Stimulated activated CD4-positive, alpha-beta T cell treated with anti-CD3 and anti-CD28 coated beads, Interleukin-12 subunit alpha, Interleukin-12 subunit beta, amount 100 ng/mL, for 48 hours (primary cell): ENCODE data around the gene TBX2.
"Not testable (repeated sequence)": the region's sequence is repeated elsewhere in the genome, so short reads cannot be mapped to it uniquely, and the experiment has no call there.

Experiments
- DNase-seq, 3 donors: peaks; one replicate each; pipeline ENCODE4 v3.0.0-alpha.2; 2020; ENCODE audit warnings: low read depth in 2 of 3, low spot score in 1 of 3

Gene TBX2

DNA sequence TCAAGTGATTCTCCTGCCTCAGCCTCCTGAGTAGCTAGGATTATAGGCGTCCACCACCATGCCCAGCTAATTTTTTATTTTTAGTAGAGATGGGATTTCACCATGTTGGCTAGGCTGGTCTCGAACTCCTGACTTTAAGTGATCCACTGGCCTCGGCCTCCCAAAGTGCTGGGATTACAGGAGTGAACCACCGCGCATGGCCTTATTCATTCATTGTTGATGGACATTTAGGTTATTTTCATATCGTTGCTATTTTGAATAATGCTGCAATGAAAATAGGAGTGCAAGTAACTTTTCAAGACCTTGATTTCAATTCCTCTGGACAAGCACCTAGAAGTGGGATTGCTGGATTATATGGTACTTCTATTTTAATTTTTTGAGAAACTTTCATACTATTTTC, 30.2 kb downstream of the TBX2 start:
- not testable (repeated sequence) for DNase-seq

DNA sequence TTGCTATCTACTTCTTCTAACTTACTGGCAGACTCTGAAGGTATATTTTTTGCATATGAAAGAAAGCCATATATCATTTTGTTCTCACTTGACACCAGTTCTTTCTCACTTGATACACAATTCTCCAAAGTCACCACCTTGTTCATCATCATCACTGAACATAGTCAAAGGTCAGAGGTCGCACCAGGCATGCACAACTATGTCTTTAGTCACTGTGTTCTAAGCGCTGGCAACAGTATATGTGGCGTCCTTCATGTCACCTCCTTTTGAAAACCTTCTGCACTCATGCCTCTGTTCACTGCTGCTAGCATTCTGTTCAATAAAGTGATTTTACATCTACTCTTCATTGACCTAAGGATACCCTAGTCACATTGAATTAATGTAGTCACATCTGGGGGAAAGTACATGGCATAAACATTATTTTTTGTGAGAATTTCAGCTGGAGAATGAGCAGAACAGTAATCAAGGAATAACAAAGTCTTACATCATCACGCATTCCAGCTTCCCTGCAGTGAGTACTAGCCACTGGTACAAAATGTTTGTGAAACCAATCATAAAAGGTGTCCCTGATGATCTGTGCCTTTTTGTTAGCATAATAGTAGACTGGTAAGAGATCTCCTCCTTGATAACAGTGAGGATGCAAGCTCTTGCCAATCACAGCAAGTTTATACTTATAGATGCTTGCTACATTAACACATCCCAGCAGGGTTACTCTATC, 32.1 kb downstream of the TBX2 start:
- DNase-seq: no peak

DNA sequence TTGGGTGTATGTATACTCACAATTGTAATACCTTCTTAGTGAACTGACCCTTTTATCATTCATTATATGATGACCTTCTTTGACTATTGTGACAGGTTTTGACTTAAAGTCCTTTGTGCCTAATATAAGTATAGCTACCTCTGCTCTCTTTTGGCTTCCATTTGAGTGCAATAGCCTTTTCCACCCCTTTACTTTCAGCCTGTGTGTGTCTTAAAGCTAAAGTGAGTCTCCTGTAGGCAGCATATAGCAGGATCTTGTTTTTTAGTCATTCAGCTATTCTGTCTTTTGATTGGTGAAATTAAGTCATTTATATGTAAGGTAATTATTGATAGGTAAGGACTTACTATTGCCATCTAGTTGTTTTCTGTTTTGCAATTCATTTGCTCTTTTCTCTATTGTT, 36.6 kb downstream of the TBX2 start:
- no peak for DNase-seq

DNA sequence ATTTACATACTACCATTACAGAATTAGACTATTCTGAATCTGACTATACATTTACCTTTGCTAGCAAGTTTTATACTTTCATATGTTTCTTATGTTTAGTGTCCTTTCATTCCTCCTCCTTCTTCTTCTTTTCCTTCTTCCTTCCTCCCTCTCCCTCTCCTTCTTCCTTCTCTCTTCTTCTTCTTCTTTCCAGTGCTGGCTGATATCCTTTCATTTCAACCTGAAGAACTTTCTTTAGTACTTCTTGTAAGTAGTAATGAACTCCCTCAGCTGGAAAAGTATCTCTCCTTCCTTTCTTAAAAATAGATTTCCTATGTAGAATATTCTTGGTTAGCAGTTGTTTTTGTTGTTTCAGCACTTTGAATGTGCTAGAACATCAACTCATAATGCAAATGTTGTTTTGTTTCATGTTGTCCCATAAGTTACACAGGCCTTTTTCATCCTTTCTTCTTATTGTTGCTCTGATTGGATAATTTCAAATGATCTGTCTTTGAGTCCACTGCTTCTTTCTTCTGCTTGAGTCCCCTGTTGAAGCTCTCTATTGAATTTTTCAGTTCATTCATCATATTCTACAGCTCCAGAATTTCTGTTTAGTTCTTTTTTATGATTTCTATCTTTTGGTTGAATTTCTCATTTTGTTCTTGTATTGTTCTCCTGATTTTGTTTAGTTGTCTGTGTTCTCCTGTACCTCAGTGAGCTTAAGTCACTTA, 37.5 kb downstream of the TBX2 start:
- no peak for DNase-seq

DNA sequence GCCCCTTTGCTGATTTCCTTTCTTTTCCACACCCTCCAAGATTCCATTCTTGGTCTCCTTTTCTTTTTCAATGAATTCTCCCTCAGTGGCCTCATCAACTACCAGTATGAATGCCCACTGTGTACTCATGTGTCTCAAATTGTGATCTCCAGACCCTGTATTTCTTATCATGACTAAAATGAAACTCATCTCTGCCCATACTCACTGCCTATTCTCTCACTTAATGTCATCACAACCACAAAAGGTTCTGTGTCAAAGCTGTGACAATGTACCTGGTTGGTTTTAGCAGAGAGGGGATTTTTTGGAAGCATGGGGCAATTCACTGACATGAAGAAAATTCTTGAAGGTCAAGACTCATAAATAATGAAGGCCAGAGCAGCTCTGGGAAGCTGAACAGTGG, 41.1 kb downstream of the TBX2 start:
- DNase-seq: no peak

DNA sequence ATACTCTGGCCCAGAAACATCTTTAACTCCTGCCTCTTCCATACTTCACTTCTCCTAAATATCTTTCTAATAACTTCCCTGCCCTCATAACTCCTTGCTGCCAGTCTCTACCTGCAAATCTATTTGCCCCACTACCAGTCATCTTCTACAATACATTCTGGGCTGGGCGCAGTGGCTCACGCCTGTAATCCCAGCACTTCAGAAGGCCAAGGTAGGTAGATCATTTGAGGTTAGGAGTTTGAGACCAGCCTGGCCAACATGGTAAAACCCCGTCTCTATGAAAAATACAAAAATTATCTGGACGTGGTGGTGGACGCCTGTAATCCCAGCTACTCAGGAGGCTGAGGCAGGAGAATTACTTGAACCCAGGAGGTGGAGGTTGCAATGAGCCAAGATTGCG, 41.9 kb downstream of the TBX2 start:
- not testable (repeated sequence) for DNase-seq

DNA sequence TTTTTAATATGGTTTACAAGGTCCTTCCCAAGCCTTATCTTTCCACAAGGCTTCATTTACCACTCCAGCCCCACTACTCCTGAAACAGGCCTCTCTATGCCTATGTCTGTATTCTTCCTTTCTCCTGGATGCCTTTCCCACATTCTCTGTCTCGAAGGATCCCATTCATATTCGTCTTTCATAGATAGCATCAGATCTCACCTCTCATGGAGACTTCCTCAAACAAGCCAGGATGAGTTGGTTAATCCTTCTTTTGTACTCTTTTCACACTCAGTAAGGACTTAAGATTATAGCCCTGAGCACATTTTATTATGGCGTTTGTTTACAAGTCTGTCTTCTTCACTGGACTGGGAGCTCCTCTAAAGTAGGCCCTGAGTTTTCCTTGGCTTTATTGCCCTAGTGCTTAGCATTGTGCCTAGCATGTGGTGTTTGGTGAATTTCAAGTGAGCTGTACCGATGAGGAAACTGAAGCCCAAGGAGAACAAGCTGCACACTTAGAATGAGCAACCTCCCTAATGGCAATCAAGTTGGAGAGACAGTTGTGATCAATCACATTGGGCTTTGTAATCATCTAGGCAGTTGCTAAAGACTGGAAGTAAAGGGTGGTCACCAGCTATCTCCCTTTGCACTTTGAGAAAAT, 42.6 kb downstream of the TBX2 start:
- no peak for DNase-seq

DNA sequence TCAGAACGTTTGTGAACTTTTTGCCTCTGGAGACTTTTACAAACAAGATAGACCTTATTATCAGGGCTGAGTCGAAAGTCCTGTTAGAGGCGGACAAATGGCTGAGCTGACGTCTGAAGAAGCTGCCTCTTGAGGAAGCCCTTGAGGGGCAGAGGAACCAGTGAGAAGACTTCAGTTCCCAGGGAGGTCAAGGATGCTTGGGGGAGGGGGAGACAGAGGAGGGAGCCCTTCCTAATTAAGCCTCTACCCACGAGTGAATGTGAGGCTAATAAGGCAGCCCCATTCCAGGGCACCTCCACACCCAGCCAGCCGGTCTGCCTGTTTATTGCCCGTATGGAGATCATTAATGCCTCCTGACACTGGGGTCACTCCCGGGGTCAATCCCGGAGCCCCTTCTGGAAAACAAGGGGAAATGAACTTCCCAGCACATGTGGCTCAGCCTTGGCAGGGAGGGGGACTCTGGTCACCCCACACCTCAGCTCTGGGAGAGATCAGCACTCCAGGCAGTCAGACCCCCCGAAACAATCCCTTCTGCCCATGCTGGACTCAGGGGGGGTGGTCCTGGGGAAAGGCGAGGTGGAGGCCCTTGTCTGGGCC, 43.3 kb downstream of the TBX2 start:
- DNase-seq: no peak

DNA sequence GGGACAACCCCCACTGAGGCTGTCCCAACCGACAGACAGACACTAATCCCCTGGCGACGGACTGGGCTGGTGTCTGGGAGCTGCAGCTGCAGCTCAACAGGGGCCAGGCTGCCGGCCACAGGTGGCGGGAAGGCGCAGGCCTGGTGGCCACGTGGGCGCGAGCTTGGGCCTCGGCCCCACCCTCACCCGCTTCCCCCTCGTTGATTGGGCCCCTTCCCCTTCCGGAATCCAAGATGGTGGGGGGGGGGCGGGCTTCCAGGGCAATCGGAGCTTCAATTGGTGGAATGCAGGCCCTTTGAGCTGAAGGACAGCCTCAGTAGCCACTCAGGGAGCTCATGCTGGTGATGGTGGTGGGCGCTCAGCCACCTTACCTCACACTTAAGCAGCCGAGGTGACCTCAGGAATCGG, 43.8 kb downstream of the TBX2 start:
- no peak for DNase-seq

DNA sequence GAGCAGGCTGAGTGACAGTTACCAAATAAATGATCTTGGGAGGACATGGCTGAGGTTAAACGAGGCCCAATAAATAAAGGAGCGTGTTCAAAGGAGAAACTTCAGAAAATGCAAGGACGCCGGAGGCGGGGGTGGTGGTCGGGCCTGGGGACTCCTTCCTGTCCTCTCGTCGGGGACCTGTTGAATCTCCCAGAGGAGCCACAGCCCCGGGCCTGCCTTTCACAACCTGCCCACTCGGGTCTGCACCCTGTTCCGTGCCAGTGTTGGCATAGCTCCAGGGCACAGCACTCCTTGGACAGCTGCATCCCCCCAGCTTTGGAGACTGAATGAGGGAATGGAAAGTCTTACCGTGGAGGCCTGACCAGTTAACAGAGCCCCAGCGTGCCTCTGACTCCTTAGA, 44.4 kb downstream of the TBX2 start:
- DNase-seq: no peak

DNA sequence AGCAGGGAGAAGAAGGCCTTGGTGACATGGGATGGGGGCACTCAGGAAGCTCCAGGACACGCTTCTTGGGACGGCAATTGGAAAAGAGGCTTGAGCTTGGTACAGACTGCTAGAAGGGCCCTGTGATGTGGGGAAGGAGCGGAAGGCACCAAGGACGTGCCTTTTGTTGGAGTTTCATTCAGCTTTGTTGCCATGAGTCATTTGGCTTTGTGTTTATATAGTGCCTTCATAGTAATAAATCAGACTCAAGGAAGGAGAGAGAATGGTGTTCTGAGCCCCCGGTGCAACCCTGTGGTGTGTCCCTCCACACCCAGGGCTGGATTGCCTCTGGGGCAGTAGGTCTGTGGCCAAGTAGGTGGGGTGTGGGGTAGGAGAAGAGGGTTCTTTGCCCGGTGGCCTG, 45.2 kb downstream of the TBX2 start:
- no peak for DNase-seq

DNA sequence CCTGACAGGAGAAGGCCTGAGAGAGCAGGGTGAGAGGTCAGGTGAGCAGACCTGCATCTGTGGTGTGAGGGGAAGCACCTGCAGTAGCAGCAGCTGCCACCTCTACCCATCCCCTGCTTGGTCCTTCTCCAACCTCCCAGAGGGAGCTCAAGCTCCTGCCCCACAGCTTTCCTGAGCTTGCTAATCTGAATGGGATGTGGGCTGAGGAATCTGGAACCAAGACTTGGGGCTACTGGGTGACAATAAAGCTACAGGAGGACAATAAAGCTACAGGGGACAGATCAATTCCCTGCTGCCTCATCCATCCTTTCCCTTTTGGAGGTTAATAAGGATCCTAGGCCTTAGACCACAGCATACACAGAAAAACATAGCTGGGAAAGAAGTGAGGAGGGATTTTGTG, 47.7 kb downstream of the TBX2 start:
- no peak for DNase-seq

DNA sequence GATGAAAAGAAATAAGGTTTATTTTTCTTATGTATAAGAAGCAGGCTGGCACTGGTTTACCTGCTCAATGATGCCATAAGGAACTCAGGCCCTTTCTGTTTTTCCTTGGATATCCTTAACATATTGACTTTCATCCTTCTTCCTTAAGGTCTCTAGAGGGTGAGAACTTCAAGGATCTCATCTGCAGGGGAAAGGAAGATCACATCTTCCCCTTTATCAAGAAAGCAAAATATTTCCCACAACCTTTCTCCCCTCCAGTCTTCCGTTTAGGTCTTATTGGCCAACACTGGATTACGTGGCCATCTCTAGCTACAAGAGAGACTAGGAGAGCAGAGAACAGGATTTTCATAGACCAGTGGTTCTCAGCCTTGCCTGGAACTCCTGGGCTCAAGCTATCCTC, 48.4 kb downstream of the TBX2 start:
- no peak for DNase-seq

DNA sequence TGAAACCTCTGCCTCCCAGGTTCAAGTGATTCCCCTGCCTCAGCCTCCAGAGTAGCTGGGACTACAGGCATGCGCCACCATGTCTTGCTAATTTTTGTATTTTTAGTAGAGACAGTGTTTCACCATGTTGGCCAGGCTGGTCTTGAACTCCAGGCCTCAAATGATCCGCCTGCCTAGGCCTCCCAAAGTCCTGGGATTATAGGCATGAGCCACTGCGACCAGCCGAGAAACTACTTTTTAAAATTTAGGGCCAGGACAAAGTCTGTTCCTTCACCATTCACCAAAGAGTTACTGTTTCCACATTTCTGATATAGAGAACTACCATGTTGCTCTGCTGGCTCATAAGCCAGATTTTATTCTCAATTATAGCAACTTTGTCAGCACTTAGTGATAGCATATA, 49.5 kb downstream of the TBX2 start:
- DNase-seq: not testable (repeated sequence)

DNA sequence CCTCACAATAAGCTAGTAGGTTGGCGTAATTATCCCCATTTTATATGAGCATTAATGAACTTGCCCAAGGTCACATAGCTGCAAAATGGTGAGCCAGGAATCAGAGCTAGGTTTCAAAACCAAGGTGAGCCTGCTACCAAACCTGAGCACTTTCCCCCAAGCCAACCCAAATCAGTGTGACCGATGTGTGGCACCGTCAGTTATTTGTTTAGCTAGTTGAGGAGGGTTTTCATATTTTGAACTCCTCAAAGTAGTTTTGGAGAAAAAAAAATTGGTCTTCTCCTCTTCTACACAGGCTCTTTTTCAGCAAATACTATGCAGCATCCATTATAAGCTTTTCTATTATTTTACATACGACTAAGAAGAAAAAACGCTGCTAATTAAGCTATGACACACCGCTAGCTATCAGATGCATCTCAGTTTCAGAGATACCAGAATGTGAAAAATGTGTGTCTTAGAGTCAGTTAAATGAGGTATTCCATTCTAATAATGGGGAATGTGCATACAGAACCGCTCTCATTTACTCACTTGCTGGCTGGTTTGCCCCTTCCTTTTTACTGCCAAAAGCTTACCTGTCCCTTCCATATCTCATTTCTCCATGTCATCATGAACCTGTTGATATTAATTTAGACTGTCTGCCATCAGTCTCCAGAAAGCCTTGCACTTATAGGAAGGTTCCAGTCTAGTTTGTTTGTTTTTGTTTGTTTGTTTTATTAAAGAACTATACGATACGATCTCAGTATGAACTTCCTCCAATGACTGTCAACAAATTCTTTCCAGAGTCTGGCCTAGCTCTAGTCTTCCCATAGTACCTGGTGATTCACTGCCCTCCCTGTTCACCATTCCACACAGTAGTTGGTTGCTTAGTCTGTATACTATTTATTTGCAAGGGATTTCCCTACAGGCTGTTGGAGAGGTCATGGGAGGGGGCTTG, 50.3 kb downstream of the TBX2 start:
- no peak for DNase-seq

DNA sequence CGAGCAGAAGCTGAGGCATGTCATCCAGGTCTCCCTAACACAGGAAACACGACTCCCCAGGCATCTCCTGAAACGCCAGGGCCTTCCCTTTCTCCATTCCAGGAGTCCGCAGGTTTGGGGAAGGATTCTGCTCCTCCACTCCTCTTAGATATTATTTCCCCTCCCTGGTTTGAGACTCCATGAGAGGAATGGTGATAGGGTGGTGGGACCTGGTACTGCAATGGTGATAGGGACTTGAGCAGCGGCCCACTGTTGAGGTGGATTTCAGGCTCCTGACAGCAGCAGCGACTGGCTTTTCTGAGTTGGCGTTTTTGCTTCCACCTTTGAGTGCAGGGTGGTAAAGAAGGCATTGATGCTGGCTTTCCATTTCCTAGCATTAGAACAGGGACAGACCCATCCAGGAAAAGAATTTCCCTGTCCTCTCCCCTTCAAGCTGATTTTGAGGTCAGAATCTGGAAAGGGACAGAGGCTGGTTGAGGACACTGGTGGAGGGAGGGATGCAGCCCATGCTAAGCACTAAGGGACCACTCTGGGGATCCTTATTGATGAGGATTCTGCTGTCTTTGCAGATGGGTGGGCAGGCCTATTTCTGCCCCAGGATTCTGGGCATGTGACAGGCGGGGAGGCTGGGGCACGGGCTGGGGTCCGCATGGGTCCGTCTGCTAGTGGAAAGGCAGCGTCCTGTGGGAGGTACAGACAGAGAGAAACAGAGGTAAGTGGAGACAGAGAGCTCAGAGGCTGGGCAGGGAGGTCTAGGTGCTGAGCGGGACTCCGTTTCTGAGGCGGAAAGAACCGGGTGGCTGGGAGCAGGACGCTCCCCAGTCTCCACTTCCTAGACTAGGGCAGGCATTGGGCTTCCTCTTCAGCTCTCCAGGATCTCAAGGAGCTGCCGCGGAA, 51.2 kb downstream of the TBX2 start:
- DNase-seq: no peak

DNA sequence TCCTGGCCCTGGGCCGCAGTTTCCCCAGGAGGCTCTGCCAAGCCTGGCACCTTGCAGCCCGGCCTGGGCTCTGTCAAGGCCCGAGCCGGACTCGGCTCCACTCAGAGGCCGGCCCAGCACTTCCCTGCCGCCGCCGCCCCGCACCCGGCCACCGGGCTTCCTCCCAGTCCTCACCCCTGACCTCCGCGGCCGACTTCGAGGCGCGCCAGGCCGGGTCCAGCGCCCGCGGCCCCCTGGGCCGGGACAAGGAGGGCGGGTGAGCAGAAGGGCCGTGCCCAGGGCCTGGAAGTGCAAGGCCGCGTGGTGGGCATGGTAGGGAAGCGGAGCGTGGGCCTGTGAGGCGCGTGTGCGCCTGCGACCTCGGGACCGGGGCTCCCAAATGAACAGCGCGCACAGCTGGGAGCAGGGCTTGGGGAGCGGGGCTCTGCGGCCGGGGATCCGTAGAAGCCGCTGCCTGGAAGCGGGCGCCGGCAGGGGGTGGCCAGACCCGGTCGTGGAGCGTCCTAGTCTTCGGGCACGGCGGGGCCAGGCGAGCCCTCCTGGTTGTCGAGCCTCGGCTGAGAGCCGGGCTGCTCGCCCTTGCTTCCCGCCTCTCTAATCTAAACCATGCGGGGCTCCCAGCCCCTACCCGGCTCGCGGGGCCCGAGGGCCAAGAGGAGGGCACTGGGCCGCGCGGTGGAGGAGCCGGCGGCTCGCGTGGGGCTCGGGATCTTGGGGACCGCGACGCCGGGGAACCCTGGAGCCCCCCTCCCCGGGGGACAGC, 52.1 kb downstream of the TBX2 start:
- no peak for DNase-seq

DNA sequence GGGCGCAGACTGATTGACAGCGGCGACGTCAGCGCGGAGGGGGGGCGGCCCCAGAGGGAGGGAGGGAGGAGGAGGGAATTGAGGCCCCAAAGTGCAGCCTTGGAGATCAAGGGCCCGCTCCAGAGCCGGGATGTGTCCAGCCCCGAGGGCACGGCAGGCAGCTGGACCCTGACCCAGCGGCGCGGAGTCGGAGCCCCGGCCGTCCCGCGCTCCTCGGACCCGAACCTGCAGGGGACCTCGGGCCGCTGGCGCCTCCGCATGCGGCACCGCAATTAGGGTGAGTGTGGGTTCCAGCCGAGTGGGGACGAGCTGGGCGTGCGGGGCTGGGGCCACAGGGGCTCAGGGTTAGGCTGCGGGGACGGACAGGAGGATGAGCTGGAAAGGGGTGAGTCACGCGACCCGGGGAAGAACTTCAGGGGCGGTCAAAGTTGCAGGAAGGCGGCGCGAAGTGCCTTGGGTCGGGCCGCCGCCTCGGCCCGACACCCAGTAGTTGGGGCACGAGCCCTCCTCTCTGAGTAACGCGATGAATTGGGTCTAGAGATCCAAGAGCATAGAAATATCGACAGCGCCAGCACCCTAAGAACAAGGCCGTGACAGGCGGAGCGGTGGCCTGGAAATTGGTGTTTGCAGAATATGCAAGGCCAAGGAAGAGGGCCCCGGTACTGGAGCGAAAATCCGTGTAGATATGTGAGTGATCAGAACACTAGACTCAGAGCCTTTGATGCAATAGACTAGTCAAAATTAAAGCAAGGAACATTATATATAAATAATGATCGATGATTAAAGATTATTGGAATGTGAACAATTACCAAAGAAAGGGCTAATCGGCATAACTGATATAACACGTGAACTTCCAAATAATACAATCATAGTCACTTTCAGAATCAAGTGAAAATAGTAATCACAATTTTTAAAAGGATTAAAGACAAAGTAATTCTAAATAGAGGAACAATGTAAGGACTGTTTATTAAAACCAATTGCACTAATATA, 53.0 kb downstream of the TBX2 start, which contains the start of gene TBX4:
TBX4 (plus strand) TSS at position 122 of the 990 bp plus-strand sequence. CDS start 4,069 bp downstream, outside the sequence.
- DNase-seq: no peak
